ENCODE data around the gene FGD2. TPM values are rescaled to one million over a fixed set of nuclear protein-coding genes. Genes with fewer than 3 reads are reported as not detected.

Gene FGD2
- total RNA-seq, 1 experiment from 2014 or later, result 0.10 TPM

- no peaks in the 10 kb centered on the region for H3K79me2 ChIP-seq (ENCODE audit: insufficient read depth, low read length)
- peak overlapping the region; percentile 45 for H3K9ac ChIP-seq (ENCODE audit: low read length)
- H3K27ac ChIP-seq (ENCODE audit: low read depth, low read length), result no peak overlapping the region
- peak overlapping the region; percentile 71 for H3K4me2 ChIP-seq (ENCODE audit: low read length)
- ATAC-seq, result no peak
- POLR2A ChIA-PET, result interaction anchor here (0.6 to 5.2 kb wide), 3 partner anchors 30 to 115 kb away, joined by 3 to 24 read pairs (median 3); partner anchors contain the start of gene PIM1
- RAD21 ChIA-PET (ENCODE audit: low non-redundant PET in 1 of 2, low total read pairs in 2 of 2, uncharacterized antibody in 2 of 2, unreplicated experiment in 2 of 2), result interaction anchor here (1.0 to 1.6 kb wide), 2 partner anchors 115 to 154 kb away, joined by 5 read pairs; no protein-coding TSS in a partner anchor
- intact Hi-C loops (cut with micrococcal nuclease), result no loop called here
- CTCF ChIA-PET, result interaction anchor here (1.2 to 4.8 kb wide), 2 partner anchors 115 to 154 kb away, joined by 3 to 31 read pairs; partner anchors contain the start of gene PIM1
- peak overlapping the region in 1 of 2 experiments; percentile 23; a peak in 2 of 4 replicates for H3K4me3 ChIP-seq (replicated peaks in 1 of 2; ENCODE audit: low read depth in 1 of 2, low read length in 2 of 2)
- no peaks in the 10 kb centered on the region for H3K36me3 ChIP-seq (ENCODE audit: control insufficient read depth in 1 of 2, insufficient read depth in 2 of 2, low read length in 2 of 2)
- no peaks in the 10 kb centered on the region for H3K9me3 ChIP-seq (ENCODE audit: control insufficient read depth in 1 of 2, insufficient read depth in 1 of 2, low read depth in 1 of 2, low read length in 2 of 2)
- H4K20me1 ChIP-seq (ENCODE audit: insufficient read depth), result no peaks in the 10 kb centered on the region
- BruUV-seq (replicated peaks), result no TSS peak
- peaks cover 32 to 70% of the 10 kb centered on the region in 2 experiments for H3K4me1 ChIP-seq (ENCODE audit: control insufficient read depth in 1 of 2, insufficient read depth in 2 of 2, low read length in 2 of 2)
- DNase-seq (ENCODE audit: low read depth, low spot score), result no peak
- TF ChIP-seq TCF7L2 (IDR thresholded peaks at IDR 0.05; ENCODE audit: borderline replicate concordance, extremely low read depth, insufficient read depth, insufficient read length) (no peak), CTCF (IDR thresholded peaks at IDR 0.05 in 2 of 3, conservative IDR thresholded peaks at IDR 0.05 in 1 of 3; ENCODE audit: borderline replicate concordance in 1 of 3, insufficient read depth in 1 of 3, low read depth in 2 of 3, low read length in 2 of 3) (no peak), EZH2phosphoT487 (IDR thresholded peaks at IDR 0.05; ENCODE audit: borderline replicate concordance) (no peak), CEBPB (IDR thresholded peaks at IDR 0.05; ENCODE audit: low read depth) (no peak), REST (IDR thresholded peaks at IDR 0.05; ENCODE audit: low read depth) (no peak), EGR1 (IDR thresholded peaks at IDR 0.05; ENCODE audit: low read depth) (no peak), ATF3 (IDR thresholded peaks at IDR 0.05) (no peak)
- no peaks in the 10 kb centered on the region for H3K27me3 ChIP-seq (ENCODE audit: insufficient read depth, low read length)
- H3K9me2 ChIP-seq (ENCODE audit: insufficient read depth), result no peaks in the 10 kb centered on the region
- peak overlapping the region; percentile 56 for H2AFZ ChIP-seq (ENCODE audit: low read depth, low read length, poor library complexity, severe bottlenecking)
Measured at GRCh38 chr6:37056112-37056403, 50.6 kb downstream of the FGD2 start.
